Activated B cell treated with CpG ODN at 0.5 μM for 24 hours (primary cell): ENCODE results near the gene OLFM3. TPM values are rescaled to one million over a fixed set of nuclear protein-coding genes. Genes with fewer than 3 reads are reported as not detected.

Experiments
- ATAC-seq: fragments of 200-7000 bp; cut with Tn5 transposase; one replicate; pipeline ENCODE4 v1.10.0; 2021; ENCODE audit warnings: low read depth, mild to moderate bottlenecking, moderate library complexity
- CTCF ChIA-PET: fragments of 350-600 bp; sonication (Branson Sonifier 250); formaldehyde crosslinking; loops from one replicate; lab custom pipeline; 2021; ENCODE audit warnings: antibody characterized with exemption; lab: Charles Lee
- POLR2A ChIA-PET: fragments of 350-600 bp; sonication (Branson Sonifier 250); formaldehyde crosslinking; loops from one replicate; lab custom pipeline; 2021; ENCODE audit warnings: antibody characterized with exemption; lab: Charles Lee
- DNase-seq: peaks from one replicate; pipeline ENCODE4 v3.0.0; 2022
- H3K27ac Mint-ChIP-seq: one replicate; pipeline ENCODE4 v1.8.0; 2020; ENCODE audit warnings: mixed read lengths
- H3K27me3 Mint-ChIP-seq: one replicate; pipeline ENCODE4 v1.8.0; 2021; ENCODE audit warnings: mixed read lengths
- H3K36me3 Mint-ChIP-seq: one replicate; pipeline ENCODE4 v1.8.0; 2021; ENCODE audit warnings: low read depth, mixed read lengths
- H3K4me1 Mint-ChIP-seq: one replicate; pipeline ENCODE4 v1.8.0; 2021; ENCODE audit warnings: mixed read lengths
- H3K4me3 Mint-ChIP-seq: one replicate; pipeline ENCODE4 v1.8.0; 2020; ENCODE audit warnings: mild to moderate bottlenecking, mixed read lengths
- H3K9me3 Mint-ChIP-seq: one replicate; pipeline ENCODE4 v1.8.0; 2020; ENCODE audit warnings: mixed read lengths
- CTCF ChIP-seq: fragments of 200-600 bp; IDR thresholded peaks from one replicate; pipeline ENCODE4 v1.8.0; 2022; ENCODE audit warnings: antibody characterized with exemption, mild to moderate bottlenecking
- intact Hi-C: fragments of 100-400 bp; cut with micrococcal nuclease; formaldehyde crosslinking; loops from one replicate; pipeline ENCODE4 v1.15.1; 2024
- total RNA-seq: library from RNA; stranded (reverse); gene quantifications from 2 replicates; pipeline ENCODE4 v1.2.3, GENCODE V29; 2022

OLFM3 gene
- total RNA-seq, 1 donor from 2014 or later, result not detected

DNA sequence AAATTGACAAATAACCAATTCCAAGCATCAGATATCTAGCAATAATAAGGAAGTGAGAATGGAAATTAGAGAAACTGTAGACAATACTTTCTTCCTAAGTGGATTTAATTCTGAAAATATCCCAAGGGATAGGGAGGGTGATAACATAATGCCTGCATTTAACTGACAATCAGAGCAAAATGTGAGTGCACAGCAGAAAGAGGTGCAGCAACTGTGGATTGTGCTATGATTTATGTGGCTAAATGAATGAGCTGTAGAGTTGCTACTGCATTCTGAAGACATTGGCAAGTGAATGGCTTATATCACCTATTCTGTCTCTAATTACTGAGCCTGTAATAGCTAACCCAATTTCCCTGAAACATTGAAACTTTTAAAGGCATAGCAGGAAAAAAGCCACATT is 39.0 kb downstream of the OLFM3 start:
- no peaks in the 10 kb centered on the region for H3K9me3 Mint-ChIP-seq
- no peak overlapping the region for H3K27ac Mint-ChIP-seq
- no peaks in the 10 kb centered on the region for H3K27me3 Mint-ChIP-seq
- no peaks in the 10 kb centered on the region for H3K36me3 Mint-ChIP-seq
- no peak overlapping the region for H3K4me3 Mint-ChIP-seq
- intact Hi-C loops, result no loop called here
- ATAC-seq, result no peak
- ChIA-PET POLR2A (no interaction called here), CTCF (no interaction called here)
- H3K4me1 Mint-ChIP-seq, result no peaks in the 10 kb centered on the region
- DNase-seq, result no peak
- no peak for TF ChIP-seq CTCF

GRCh38 chr1:101953623-101954022 is 43.1 kb downstream of the OLFM3 start:
- POLR2A ChIA-PET, result no interaction called here
- intact Hi-C loops, result no loop called here
- no peak overlapping the region for H3K4me3 Mint-ChIP-seq
- no peaks in the 10 kb centered on the region for H3K36me3 Mint-ChIP-seq
- no peak for TF ChIP-seq CTCF
- CTCF ChIA-PET, result no interaction called here
- ATAC-seq (no peak), DNase-seq (no peak)
- H3K9me3 Mint-ChIP-seq, result no peaks in the 10 kb centered on the region
- no peaks in the 10 kb centered on the region for H3K27me3 Mint-ChIP-seq
- no peak overlapping the region for H3K27ac Mint-ChIP-seq
- no peaks in the 10 kb centered on the region for H3K4me1 Mint-ChIP-seq

- POLR2A ChIA-PET, result no interaction called here
- DNase-seq (no peak), ATAC-seq (no peak)
- Mint-ChIP-seq H3K27me3 (no peaks in the 10 kb centered on the region), H3K9me3 (no peaks in the 10 kb centered on the region), H3K27ac (no peak overlapping the region), H3K36me3 (no peaks in the 10 kb centered on the region), H3K4me1 (no peaks in the 10 kb centered on the region), H3K4me3 (no peak overlapping the region)
- CTCF ChIA-PET, result no interaction called here
- no peak for TF ChIP-seq CTCF
- intact Hi-C loops, result no loop called here
Measured at GRCh38 chr1:101945884-101946283, 50.8 kb downstream of the OLFM3 start.

GRCh38 chr1:101943237-101943636 is 53.5 kb downstream of the OLFM3 start:
- Mint-ChIP-seq H3K27ac (no peak overlapping the region), H3K9me3 (no peaks in the 10 kb centered on the region), H3K27me3 (no peaks in the 10 kb centered on the region), H3K4me1 (no peaks in the 10 kb centered on the region), H3K4me3 (no peak overlapping the region), H3K36me3 (no peaks in the 10 kb centered on the region)
- POLR2A ChIA-PET, result no interaction called here
- no peak for TF ChIP-seq CTCF
- ATAC-seq (no peak), DNase-seq (no peak)
- CTCF ChIA-PET, result no interaction called here
- intact Hi-C loops, result no loop called here

DNA sequence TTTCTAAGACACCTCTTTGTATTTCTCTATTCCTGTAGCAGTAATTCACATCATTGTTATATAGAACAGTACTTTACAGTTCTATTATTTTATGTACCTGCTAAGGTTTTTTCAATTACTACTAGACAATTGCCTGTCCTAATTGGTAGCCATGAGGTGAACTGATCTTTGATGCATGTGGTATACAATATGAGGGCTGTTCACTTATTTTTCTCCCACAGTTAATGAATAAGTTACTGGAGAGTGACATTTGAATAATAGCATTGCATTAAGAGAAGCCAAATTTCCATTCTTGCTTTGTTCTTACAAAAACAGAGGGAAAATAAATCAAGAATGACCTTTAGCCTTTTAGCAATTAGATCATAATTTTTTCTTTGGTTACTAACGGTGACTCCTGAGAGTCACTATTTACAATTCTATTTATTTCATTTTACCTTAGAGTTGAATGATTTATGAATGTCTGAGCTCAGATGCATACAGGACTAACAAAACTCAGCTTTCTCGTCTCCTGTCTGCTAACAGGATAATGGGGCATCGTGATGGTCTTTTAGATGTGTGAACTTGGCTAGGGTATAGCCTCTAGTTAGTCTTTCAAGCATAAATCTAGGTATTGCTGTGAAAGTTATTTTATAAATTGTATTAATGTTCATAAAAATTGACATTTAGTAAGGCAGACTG is 54.1 kb downstream of the OLFM3 start:
- CTCF ChIA-PET, result no interaction called here
- no peaks in the 10 kb centered on the region for H3K9me3 Mint-ChIP-seq
- POLR2A ChIA-PET, result no interaction called here
- H3K27me3 Mint-ChIP-seq, result no peaks in the 10 kb centered on the region
- DNase-seq, result no peak
- intact Hi-C loops, result no loop called here
- TF ChIP-seq CTCF, result no peak
- ATAC-seq, result no peak
- no peaks in the 10 kb centered on the region for H3K4me1 Mint-ChIP-seq
- H3K4me3 Mint-ChIP-seq, result no peak overlapping the region
- H3K36me3 Mint-ChIP-seq, result no peaks in the 10 kb centered on the region
- no peak overlapping the region for H3K27ac Mint-ChIP-seq
